HS-27A (cell line): ENCODE results near the gene ATL2.
"Not testable (repeated sequence)": the region's sequence is repeated elsewhere in the genome, so short reads cannot be mapped to it uniquely, and the experiment has no call there.

ENCODE experiments used
- DNase-seq: peaks from one replicate; pipeline ENCODE4 v3.0.0-alpha.2; 2012; ENCODE audit warnings: low read depth, missing footprints

The ATL2 gene

DNA sequence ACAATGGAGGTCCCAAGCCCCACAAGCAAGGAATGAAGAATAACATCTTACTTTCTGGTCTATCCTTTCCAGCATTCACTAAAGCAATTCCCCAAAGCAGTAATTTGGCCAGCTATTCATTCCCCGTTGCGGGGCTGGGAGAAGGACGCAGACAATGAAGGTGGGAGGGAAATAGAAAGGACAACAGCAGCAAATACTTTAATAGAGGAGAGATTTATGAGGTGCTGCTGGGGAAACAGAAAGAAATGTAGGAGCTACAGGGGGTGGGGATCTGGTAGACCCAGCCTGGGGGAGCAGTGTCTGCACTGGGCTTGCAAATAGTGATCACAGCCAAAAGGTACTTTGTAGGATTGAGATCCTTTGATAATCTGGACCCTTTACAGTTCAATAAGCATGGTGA is 13.9 kb upstream of the ATL2 start:
- DNase-seq: no peak

DNA sequence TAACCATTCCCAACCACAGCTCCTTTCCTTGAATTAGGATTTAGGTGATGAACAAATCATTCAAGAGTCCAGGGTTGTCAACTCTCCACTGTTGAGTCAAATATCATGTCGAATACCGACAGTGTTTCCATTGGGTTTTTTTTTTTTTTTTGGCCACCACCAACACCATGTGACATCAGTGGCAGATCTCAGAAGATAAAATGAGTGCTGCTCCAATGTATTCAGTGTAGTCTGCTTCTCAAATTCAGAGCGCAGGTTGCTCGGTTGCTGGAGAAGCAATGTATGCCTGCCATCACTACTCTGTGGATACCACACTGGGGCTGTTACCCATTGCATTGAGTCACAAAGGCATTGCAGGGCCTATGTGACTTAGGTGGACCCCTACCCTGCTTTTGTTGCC is 10.8 kb upstream of the ATL2 start:
- DNase-seq: no peak

DNA sequence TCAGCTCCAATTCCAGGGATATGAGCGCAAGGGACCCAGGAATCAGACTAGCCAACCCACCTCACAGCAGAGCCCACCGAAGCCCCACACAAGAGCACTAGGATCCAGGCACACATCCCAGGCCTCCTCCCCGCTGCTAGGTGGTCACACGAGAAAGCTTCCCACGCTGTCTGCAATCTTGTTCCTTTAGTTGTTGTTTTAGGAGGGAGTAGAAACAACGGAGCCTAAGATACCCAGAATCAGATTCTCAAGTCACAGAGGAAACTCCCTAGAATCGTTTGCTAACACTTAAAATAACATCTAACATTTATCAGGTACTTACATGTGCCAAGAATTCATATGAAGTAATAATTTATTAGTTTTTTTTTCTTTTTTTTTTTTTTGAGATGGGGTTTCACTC is 9.7 kb upstream of the ATL2 start:
- no peak for DNase-seq

GRCh38 chr2:38386377-38386776 is 9.3 kb upstream of the ATL2 start:
- DNase-seq: no peak

DNA sequence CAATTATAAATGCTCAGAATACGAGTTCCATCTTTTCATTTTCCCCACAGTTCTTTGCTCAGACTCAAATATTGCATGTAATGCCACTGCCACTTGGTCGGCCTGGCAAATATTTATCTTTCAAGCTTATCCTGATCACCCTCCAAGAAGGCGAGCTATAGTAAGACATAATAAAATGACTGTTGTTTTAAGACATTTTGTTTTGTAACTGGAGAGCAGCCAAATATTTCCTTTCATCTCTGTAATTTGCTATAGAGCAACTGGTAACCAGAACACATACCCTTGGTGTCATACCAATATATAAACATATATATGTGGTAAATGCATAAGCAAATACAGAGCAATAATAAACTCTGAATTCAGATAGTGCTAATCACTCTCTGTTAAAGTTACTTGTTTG is 7.3 kb upstream of the ATL2 start:
- no peak for DNase-seq

GRCh38 chr2:38383741-38384140 is 6.7 kb upstream of the ATL2 start:
- DNase-seq: not testable (repeated sequence)

- no peak for DNase-seq
These were observed 4.5 kb upstream of the ATL2 start for GRCh38 chr2:38381381-38382143.

GRCh38 chr2:38380397-38381130 is 3.5 kb upstream of the ATL2 start:
- no peak for DNase-seq

DNA sequence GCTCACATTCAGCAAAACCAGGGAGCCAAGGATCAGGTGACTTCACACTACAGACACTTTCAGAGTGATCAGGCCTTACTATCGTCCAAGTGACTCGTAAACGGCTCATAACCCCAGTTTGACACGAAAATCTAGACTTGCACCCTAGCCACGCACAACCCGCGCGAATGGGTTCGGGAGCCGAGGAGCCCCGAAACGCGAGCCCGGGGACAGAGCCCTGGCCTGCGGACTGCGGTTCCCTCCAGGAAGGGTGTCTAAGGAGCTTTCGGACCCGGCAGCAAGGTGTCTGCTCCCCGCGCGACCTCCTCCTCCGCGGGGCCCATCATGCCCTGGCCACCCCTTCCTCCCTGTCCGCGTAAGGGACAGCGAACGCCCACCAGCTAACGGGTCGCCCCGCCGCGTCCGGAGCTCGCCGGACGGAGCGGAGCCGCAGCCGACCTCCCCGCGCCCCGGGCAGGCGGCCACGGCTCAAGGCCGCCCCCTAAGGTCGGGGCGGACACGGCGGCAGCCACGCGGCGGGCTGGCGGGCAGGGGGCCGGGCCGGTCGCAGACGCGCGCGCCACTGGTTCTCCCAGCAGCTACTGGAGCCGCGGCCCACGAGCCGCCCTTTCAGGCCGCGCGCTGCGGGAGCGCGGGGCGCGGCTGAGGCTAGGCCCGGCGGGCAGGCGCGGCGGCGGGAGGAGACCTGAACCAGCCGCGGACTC is 575 bp downstream of the ATL2 start:
- peak; percentile 34 for DNase-seq

DNA sequence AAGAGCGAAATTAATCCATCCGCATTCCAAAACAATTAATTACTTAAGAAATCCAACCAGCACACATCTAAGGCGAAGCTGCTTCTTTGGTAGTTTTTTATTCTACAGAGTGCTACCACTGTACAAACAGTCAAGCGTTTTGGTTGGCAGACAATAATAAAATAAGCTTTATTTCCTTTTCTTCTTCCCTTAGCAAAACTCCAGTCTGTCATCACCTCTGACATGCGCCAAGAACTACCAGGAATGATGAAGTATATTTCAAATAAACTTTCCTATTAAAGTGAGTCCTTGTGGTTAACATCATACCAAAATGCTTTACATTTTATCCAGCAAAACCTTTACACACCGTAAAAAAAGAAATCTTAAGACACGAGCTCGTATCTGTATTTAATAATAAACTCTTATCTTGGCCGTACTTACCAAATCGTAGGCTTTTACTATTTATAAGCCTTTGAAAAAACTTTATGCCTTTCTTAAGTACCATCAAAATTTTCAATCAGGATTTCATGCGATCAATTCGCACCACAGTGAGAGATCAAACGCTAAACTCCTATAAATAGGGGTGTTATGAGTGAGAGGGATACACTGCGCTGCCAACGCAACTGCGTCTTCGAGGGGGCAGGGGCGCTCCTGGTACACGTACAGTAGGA is 1.3 kb downstream of the ATL2 start:
- no peak for DNase-seq

DNA sequence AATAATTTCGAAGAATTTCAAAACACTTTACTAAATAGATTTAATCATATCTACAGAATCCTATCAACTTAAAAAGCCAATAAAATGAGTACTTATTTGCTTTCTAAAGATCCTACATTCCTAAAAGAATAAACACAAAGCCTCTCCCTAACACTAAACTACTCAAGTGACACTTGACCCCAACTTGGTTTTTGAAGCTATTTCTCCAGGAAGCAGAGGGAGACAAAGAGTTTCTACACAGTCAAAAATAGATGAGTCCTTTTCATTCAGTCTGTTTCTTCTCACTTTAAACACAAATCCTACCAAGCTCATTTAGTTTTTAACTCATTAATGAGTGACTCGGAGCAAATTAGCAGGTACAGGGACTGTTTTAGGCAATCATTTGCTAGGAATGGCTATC is 2.1 kb downstream of the ATL2 start:
- no peak for DNase-seq

- DNase-seq: no peak
These were observed 5.8 kb downstream of the ATL2 start for GRCh38 chr2:38371235-38371634.

- DNase-seq: no peak
These were observed 6.4 kb downstream of the ATL2 start for GRCh38 chr2:38370664-38371063.

DNA sequence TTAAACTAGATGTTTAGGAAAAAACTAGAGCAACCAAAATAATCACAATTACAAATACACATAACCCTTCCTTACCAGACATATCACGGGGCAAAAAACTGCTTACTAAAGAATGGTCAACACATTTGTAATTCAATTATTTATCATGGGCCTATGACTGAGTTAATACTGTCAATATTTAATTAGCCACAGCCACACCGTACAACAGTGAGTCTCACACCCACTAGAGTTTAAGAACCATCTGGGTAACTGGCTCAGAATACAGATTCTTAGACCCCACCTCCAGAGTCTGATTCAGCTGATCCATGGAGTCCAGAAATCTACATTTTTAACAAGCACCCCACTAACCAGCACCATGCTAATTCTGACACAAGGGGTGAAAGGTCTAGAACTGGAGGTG is 14.8 kb downstream of the ATL2 start:
- no peak for DNase-seq

- DNase-seq: no peak
These were observed 16.9 kb downstream of the ATL2 start for GRCh38 chr2:38360177-38360576.

GRCh38 chr2:38353402-38353801 is 23.7 kb downstream of the ATL2 start:
- no peak for DNase-seq

DNA sequence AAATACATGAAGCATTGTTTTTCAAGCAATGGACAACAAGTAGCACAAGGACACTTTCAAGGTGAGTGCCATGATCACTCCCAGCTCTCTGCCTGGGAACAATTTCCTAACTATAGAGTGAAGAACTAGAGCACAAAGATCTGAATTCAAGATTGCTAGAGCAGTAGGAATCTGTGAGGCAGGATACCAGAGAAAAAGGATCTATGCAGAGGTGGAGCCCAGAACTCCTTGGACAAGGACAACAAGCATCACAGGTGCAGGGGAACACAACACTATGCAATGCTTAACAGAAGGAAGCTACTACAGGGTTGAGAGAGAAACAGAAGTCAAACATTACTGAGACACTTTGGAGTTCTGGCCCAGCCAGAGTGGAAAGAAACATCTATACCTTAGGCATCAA is 24.7 kb downstream of the ATL2 start:
- no peak for DNase-seq

GRCh38 chr2:38345323-38346038 is 31.6 kb downstream of the ATL2 start:
- no peak for DNase-seq

GRCh38 chr2:38344813-38345212 is 32.3 kb downstream of the ATL2 start:
- no peak for DNase-seq

- no peak for DNase-seq
These were observed 33.9 kb downstream of the ATL2 start for GRCh38 chr2:38343212-38343611.

DNA sequence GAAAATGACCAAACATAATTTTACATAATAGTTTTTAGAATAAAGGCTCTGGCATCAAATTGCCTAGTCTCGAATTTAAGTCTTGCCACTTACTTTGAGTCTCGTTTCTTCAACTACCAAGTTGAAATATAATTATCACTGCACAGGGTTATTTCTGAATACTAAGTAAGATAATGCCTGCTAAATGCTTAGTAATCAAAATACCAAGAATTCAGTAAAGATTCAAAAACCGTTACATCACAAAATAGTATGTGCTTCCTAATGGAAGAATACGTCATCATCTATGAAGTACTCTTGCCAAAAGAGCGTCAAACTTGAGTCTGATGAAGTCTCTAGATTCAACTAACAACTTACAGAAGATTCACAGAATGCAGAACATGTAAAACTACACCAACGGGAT is 40.5 kb downstream of the ATL2 start:
- no peak for DNase-seq

GRCh38 chr2:38330754-38331153 is 46.3 kb downstream of the ATL2 start:
- DNase-seq: no peak
